HL-60 (cell line): ENCODE results near the gene CYP8B1.

Experiments used
- DNase-seq, 2 experiments: peaks; one replicate each; pipeline ENCODE4 v3.0.0-alpha.2; 2010 to 2020; ENCODE audit warnings: low read depth in 1 of 2, low spot score in 1 of 2
- H3K27ac ChIP-seq: fragments of 250-450 bp; sonication (Bioruptor Pico); replicated peaks from 2 replicates; pipeline ENCODE4 v1.5.1; 2020; ENCODE audit warnings: mild to moderate bottlenecking, moderate library complexity
- H3K27me3 ChIP-seq: fragments of 250-450 bp; sonication (Bioruptor Pico); 2 replicates; pipeline ENCODE4 v1.5.1; 2021; ENCODE audit warnings: mild to moderate bottlenecking, moderate library complexity; ENCODE audit not compliant: insufficient read depth, poor library complexity, severe bottlenecking
- H3K4me3 ChIP-seq: replicated peaks from 2 replicates; pipeline ENCODE4 v1.5.1; 2011; ENCODE audit warnings: mild to moderate bottlenecking, control low read depth, low read length; ENCODE audit not compliant: insufficient read depth
- CTCF ChIP-seq: IDR thresholded peaks from one replicate; pipeline ENCODE4 v1.5.1; 2011; ENCODE audit warnings: low read length, control low read depth, inconsistent platforms; ENCODE audit not compliant: insufficient read depth
- GABPA ChIP-seq: IDR thresholded peaks from 2 replicates; pipeline ENCODE4 v1.6.1; 2012; ENCODE audit warnings: low read depth
- POLR2AphosphoS5 ChIP-seq: IDR thresholded peaks from 2 replicates; pipeline ENCODE4 v1.6.1; 2012; ENCODE audit warnings: low read depth
- SPI1 ChIP-seq: IDR thresholded peaks from 2 replicates; pipeline ENCODE4 v1.6.1; 2012; ENCODE audit warnings: low read depth, mild to moderate bottlenecking, borderline replicate concordance
- TF ChIP-seq, protein P1 (sequence below): IDR thresholded peaks from 2 replicates; pipeline ENCODE4 v1.6.1; 2012; ENCODE audit warnings: low read depth; ENCODE audit not compliant: insufficient replicate concordance

Gene CYP8B1

GRCh38 chr3:42829083-42829627 is 46.5 kb downstream of the CYP8B1 start:
- Histone ChIP-seq H3K27ac (no peak overlapping the region), H3K27me3 (no peaks in the 10 kb centered on the region), H3K4me3 (no peak overlapping the region)
- TF ChIP-seq, protein P1, sequence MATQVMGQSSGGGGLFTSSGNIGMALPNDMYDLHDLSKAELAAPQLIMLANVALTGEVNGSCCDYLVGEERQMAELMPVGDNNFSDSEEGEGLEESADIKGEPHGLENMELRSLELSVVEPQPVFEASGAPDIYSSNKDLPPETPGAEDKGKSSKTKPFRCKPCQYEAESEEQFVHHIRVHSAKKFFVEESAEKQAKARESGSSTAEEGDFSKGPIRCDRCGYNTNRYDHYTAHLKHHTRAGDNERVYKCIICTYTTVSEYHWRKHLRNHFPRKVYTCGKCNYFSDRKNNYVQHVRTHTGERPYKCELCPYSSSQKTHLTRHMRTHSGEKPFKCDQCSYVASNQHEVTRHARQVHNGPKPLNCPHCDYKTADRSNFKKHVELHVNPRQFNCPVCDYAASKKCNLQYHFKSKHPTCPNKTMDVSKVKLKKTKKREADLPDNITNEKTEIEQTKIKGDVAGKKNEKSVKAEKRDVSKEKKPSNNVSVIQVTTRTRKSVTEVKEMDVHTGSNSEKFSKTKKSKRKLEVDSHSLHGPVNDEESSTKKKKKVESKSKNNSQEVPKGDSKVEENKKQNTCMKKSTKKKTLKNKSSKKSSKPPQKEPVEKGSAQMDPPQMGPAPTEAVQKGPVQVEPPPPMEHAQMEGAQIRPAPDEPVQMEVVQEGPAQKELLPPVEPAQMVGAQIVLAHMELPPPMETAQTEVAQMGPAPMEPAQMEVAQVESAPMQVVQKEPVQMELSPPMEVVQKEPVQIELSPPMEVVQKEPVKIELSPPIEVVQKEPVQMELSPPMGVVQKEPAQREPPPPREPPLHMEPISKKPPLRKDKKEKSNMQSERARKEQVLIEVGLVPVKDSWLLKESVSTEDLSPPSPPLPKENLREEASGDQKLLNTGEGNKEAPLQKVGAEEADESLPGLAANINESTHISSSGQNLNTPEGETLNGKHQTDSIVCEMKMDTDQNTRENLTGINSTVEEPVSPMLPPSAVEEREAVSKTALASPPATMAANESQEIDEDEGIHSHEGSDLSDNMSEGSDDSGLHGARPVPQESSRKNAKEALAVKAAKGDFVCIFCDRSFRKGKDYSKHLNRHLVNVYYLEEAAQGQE, result no peak
- no peak for TF ChIP-seq SPI1
- no peak for TF ChIP-seq CTCF
- DNase-seq, result no peak

- Histone ChIP-seq H3K27me3 (no peaks in the 10 kb centered on the region), H3K27ac (no peak overlapping the region), H3K4me3 (no peak overlapping the region)
- TF ChIP-seq, protein P1, result no peak
- no peak for TF ChIP-seq POLR2AphosphoS5
- TF ChIP-seq GABPA, result no peak
- TF ChIP-seq CTCF, result no peak
- TF ChIP-seq SPI1, result no peak
- no peak for DNase-seq
Measured at GRCh38 chr3:42827654-42828053, 48.0 kb downstream of the CYP8B1 start.

DNA sequence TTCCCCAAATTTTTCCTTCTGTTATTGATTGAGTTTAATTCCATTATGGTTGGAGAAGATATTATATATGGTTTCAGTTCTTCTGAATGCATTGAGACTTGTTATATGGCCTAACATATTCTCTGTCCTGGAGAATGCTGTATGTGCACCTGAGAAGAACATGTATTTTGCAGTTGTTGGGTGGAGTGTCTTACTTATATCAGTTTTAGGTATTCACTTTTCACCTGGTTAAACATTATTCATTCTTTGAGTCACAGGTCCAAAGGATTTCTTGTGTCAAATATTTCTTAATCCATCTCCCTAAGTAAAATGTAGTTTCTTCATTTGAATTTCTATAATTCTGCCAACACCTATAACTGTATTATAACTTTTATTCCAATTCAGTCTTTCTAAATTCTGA is 48.7 kb downstream of the CYP8B1 start:
- no peak for TF ChIP-seq CTCF
- no peak for TF ChIP-seq SPI1
- no peak for TF ChIP-seq POLR2AphosphoS5
- Histone ChIP-seq H3K27me3 (no peaks in the 10 kb centered on the region), H3K27ac (no peak overlapping the region), H3K4me3 (no peak overlapping the region)
- no peak for DNase-seq

- no peak overlapping the region for H3K4me3 ChIP-seq
- no peaks in the 10 kb centered on the region for H3K27me3 ChIP-seq
- no peak for DNase-seq
- H3K27ac ChIP-seq, result no peak overlapping the region
- no peak for TF ChIP-seq POLR2AphosphoS5
Measured at GRCh38 chr3:42826141-42826540, 49.5 kb downstream of the CYP8B1 start.
